ENCODE data around the gene ANKRD36.
"Not testable (repeated sequence)": the region's sequence is repeated elsewhere in the genome, so short reads cannot be mapped to it uniquely, and the experiment has no call there.

The ANKRD36 gene

GRCh38 chr2:97113050-97113881 is at the start of gene ANKRD36:
Gene ANKRD36 (plus strand): TSS chr2:97113153. CDS start chr2:97113740, 587 bp downstream.
- H3K4me1 ChIP-seq (ENCODE audit: control insufficient read depth, low read length); H3F3A ChIP-seq (ENCODE audit: control insufficient read depth, insufficient read depth); H3K79me2 ChIP-seq (ENCODE audit: control insufficient read depth, low read length); H3K9me2 ChIP-seq (replicated peaks; ENCODE audit: control insufficient read depth, low read length); H3K36me3 ChIP-seq (ENCODE audit: control insufficient read depth, low read length); H3K9me3 ChIP-seq (ENCODE audit: control insufficient read depth, insufficient read depth, low read length); H3K27me3 ChIP-seq (ENCODE audit: control insufficient read depth, low read length); H4K20me1 ChIP-seq (ENCODE audit: control insufficient read depth, insufficient read depth, low read depth, low read length): not testable (repeated sequence)
- H3K4me2 ChIP-seq (ENCODE audit: low read length): peak within 1 kb of the TSS; percentile 97
- H3K4me3 ChIP-seq (ENCODE audit: low read length): peak within 1 kb of the TSS; percentile 87
- TF ChIP-seq CTCF (IDR thresholded peaks at IDR 0.05; ENCODE audit: low read depth, low read length, poor library complexity, severe bottlenecking): peak; percentile 52
- H3K27ac ChIP-seq (ENCODE audit: low read depth, low read length): peak within 1 kb of the TSS; percentile 71

DNA sequence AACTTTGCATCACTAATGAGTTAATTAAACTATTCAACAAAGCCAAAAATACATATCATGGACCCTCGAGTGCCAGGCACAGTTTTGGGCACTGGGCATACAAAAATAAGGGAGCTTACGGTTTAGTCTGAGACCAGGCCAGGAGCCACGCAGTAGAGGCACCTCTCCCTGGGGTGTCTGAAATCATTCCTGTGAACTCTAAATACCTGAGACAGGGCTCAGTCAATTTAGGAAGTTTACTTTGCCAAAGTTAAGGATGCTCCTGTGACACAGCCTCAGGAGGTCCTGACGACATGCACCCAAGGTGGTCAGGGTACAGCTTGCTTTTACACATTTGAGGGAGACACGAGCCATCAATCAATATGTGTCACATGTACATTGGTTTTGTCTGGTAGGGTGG is 46.9 kb upstream of the ANKRD36 start:
- not testable (repeated sequence) for H3K4me3 ChIP-seq (ENCODE audit: low read length); H3K4me2 ChIP-seq (ENCODE audit: low read length); H4K20me1 ChIP-seq (ENCODE audit: control insufficient read depth, insufficient read depth, low read depth, low read length); H3F3A ChIP-seq (ENCODE audit: control insufficient read depth, insufficient read depth); H3K79me2 ChIP-seq (ENCODE audit: control insufficient read depth, low read length); H3K9me3 ChIP-seq (ENCODE audit: control insufficient read depth, insufficient read depth, low read length); H3K27me3 ChIP-seq (ENCODE audit: control insufficient read depth, low read length); H3K4me1 ChIP-seq (ENCODE audit: control insufficient read depth, low read length); H3K36me3 ChIP-seq (ENCODE audit: control insufficient read depth, low read length); H3K9me2 ChIP-seq (replicated peaks; ENCODE audit: control insufficient read depth, low read length); H3K27ac ChIP-seq (ENCODE audit: low read depth, low read length)

DNA sequence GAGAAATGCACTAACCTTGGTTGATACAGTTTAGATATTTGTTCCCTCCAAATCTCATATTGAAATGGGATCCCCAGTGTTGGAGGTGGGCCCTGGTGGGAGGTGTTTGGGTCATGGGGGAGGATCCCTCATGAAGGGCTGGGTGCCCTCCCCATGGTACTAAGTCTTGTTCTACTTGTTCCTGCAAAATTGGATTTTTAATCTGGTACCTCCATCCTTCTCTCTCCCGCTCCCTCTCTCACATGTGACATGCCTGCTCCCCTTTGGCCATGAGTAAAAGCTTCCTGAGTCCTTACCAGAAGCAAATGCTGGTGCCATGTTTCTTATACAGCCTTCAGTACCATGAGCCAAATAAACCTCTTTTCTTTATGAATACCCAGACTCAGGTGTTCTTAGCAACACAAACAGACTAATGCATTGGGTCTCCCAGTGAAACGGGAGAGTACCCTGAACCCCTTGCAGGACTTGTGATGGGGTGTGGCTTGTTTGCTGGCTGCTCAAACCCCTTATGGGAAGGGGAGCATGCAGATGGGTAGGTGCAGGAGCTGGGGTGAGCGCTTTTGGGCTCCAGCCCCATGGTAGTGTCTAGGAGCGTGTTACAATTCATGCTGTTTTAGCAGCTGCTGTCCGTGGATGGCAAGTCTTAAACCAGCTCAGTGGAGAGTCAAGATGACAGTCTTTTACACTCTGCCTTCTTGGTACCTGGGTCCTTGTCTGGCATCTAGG is 45.5 kb upstream of the ANKRD36 start:
- H3K27ac ChIP-seq (ENCODE audit: low read depth, low read length): no peak overlapping the region
- no peaks in the 10 kb centered on the region for H3K9me2 ChIP-seq (replicated peaks; ENCODE audit: control insufficient read depth, low read length)
- no peaks in the 10 kb centered on the region for H3K4me1 ChIP-seq (ENCODE audit: control insufficient read depth, low read length)
- H3K36me3 ChIP-seq (ENCODE audit: control insufficient read depth, low read length): no peaks in the 10 kb centered on the region
- no peaks in the 10 kb centered on the region for H4K20me1 ChIP-seq (ENCODE audit: control insufficient read depth, insufficient read depth, low read depth, low read length)
- peaks cover 4% of the 10 kb centered on the region; the same call in 1 of the 2 replicates for H3K9me3 ChIP-seq (ENCODE audit: control insufficient read depth, insufficient read depth, low read length)
- no peak overlapping the region for H3K4me3 ChIP-seq (ENCODE audit: low read length)
- no peak overlapping the region for H3K4me2 ChIP-seq (ENCODE audit: low read length)
- H3K79me2 ChIP-seq (ENCODE audit: control insufficient read depth, low read length): no peaks in the 10 kb centered on the region
- TF ChIP-seq CTCF (IDR thresholded peaks at IDR 0.05; ENCODE audit: low read depth, low read length, poor library complexity, severe bottlenecking) (no peak), EZH2phosphoT487 (IDR thresholded peaks at IDR 0.05; ENCODE audit: borderline replicate concordance, low read length) (no peak)
- H3F3A ChIP-seq (ENCODE audit: control insufficient read depth, insufficient read depth): no peaks in the 10 kb centered on the region
- no peaks in the 10 kb centered on the region for H3K27me3 ChIP-seq (ENCODE audit: control insufficient read depth, low read length)

DNA sequence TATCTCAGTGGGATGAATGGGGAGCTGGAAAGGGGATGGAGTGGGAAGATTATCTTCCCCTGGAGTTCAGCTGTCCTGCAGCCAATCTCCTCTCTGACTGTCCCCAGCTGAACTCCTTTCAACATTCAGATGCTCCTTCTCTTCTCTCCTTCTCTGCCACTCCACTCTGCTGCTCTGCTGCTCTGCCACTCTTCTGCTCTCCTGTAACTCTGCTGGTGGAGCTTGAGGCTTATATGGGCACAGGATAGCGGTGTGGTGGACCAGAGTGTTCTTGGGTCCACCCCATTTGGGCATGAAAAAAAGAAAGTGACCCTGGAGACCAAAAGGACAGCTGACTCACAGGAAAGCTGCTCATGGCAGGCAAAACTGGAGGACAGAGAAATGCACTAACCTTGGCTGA is 44.9 kb upstream of the ANKRD36 start:
- Histone ChIP-seq H3F3A (ENCODE audit: control insufficient read depth, insufficient read depth) (no peaks in the 10 kb centered on the region), H3K27me3 (ENCODE audit: control insufficient read depth, low read length) (no peaks in the 10 kb centered on the region), H3K27ac (ENCODE audit: low read depth, low read length) (no peak overlapping the region), H3K79me2 (ENCODE audit: control insufficient read depth, low read length) (no peaks in the 10 kb centered on the region), H3K4me1 (ENCODE audit: control insufficient read depth, low read length) (no peaks in the 10 kb centered on the region), H3K9me2 (replicated peaks; ENCODE audit: control insufficient read depth, low read length) (no peaks in the 10 kb centered on the region), H3K9me3 (ENCODE audit: control insufficient read depth, insufficient read depth, low read length) (peaks cover 4% of the 10 kb centered on the region; the same call in 1 of the 2 replicates), H3K36me3 (ENCODE audit: control insufficient read depth, low read length) (no peaks in the 10 kb centered on the region), H4K20me1 (ENCODE audit: control insufficient read depth, insufficient read depth, low read depth, low read length) (no peaks in the 10 kb centered on the region), H3K4me2 (ENCODE audit: low read length) (no peak overlapping the region), H3K4me3 (ENCODE audit: low read length) (no peak overlapping the region)
- no peak for TF ChIP-seq CTCF (IDR thresholded peaks at IDR 0.05; ENCODE audit: low read depth, low read length, poor library complexity, severe bottlenecking)
- no peak for TF ChIP-seq EZH2phosphoT487 (IDR thresholded peaks at IDR 0.05; ENCODE audit: borderline replicate concordance, low read length)

- H3K36me3 ChIP-seq (ENCODE audit: control insufficient read depth, low read length); H3K4me1 ChIP-seq (ENCODE audit: control insufficient read depth, low read length); H3K27me3 ChIP-seq (ENCODE audit: control insufficient read depth, low read length); H3K9me3 ChIP-seq (ENCODE audit: control insufficient read depth, insufficient read depth, low read length); H3F3A ChIP-seq (ENCODE audit: control insufficient read depth, insufficient read depth); H4K20me1 ChIP-seq (ENCODE audit: control insufficient read depth, insufficient read depth, low read depth, low read length); H3K27ac ChIP-seq (ENCODE audit: low read depth, low read length); H3K79me2 ChIP-seq (ENCODE audit: control insufficient read depth, low read length); H3K4me3 ChIP-seq (ENCODE audit: low read length); H3K9me2 ChIP-seq (replicated peaks; ENCODE audit: control insufficient read depth, low read length); H3K4me2 ChIP-seq (ENCODE audit: low read length): not testable (repeated sequence)
Measured at GRCh38 chr2:97068722-97069121, 44.2 kb upstream of the ANKRD36 start.
